AG09309 (cell line): ENCODE measurements around the gene PIK3R5.
A peak's percentile ranks its signal among the peaks of the same experiment; 100 is the strongest.

ENCODE experiments used
- DNase-seq: peaks from one replicate; pipeline ENCODE4 v3.0.0-alpha.2; 2010; ENCODE audit warnings: low read depth
- H3K4me3 ChIP-seq: 2 replicates; pipeline ENCODE4 v1.5.1; 2011; ENCODE audit warnings: mild to moderate bottlenecking, low read depth, low read length, moderate library complexity; ENCODE audit not compliant: control insufficient read depth
- TF ChIP-seq, protein P1 (sequence below): IDR thresholded peaks from 2 replicates; pipeline ENCODE4 v1.5.1; 2011; ENCODE audit warnings: mild to moderate bottlenecking, low read depth, low read length, inconsistent platforms; ENCODE audit not compliant: insufficient read depth, control insufficient read depth; ENCODE audit errors: missing control alignments

Gene PIK3R5

DNA sequence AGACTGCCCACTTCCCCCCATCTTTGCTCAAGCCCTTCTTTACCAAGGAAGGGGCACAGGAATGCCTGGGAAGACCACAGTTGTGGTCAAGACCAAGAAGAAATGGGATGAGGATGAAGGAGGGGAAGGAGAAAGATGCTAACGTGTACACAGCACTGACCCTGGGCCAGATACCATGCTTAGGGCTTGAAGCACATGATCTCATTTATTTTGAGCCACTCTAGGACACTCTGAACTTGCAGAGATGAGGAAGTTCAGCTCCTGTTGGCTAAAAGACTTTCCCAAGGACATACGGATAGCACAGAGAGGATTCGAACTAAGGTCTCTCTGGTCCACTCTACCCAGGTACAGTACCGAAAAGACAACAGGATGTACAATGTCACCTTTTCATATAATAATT lies 42.6 kb downstream of the PIK3R5 start:
- no peak overlapping the region for H3K4me3 ChIP-seq
- no peak for DNase-seq

DNA sequence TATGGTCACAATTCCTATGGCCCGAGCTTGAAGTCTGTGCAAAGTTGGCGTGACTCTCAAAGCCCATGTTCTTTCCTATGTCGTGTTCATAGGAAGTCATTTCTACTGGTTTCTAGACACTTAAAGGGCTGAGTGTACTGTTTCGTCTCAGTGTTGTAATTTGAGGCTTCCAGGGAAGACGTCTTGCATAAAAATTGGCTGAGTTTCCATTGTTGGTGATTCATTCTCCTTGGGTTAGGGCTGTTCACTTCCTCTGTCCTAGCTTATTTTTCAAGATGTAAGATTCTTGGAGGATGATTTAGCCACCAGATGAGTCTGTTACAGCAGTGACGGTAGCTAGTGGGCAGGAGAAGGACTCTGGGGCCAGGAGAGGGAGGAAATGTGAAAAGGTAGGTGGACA lies 43.1 kb downstream of the PIK3R5 start:
- peak; percentile 85 for DNase-seq
- TF ChIP-seq, protein P1, sequence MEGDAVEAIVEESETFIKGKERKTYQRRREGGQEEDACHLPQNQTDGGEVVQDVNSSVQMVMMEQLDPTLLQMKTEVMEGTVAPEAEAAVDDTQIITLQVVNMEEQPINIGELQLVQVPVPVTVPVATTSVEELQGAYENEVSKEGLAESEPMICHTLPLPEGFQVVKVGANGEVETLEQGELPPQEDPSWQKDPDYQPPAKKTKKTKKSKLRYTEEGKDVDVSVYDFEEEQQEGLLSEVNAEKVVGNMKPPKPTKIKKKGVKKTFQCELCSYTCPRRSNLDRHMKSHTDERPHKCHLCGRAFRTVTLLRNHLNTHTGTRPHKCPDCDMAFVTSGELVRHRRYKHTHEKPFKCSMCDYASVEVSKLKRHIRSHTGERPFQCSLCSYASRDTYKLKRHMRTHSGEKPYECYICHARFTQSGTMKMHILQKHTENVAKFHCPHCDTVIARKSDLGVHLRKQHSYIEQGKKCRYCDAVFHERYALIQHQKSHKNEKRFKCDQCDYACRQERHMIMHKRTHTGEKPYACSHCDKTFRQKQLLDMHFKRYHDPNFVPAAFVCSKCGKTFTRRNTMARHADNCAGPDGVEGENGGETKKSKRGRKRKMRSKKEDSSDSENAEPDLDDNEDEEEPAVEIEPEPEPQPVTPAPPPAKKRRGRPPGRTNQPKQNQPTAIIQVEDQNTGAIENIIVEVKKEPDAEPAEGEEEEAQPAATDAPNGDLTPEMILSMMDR, result no peak

More for the DNA sequence above, 42.6 kb downstream of the PIK3R5 start:
- TF ChIP-seq, protein P1, result no peak

DNA sequence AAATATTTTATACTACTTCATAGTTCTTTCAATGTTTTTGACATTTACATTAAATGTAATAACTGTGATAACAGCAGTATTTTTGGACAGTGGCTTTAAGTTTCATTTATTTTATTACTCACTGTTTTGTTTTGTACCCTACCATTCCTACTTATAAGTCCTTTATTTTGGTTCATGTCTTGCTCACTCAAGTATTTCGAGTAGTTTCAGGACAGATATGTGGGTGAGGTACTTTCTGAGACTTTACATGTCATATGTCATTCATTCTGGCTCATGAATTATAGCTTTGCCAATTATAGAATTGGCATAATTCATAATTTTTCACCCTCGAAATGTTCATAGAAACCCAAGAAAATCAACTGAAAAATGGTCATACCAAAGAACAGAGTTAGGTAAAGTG lies 44.4 kb downstream of the PIK3R5 start:
- TF ChIP-seq, protein P1, result no peak
- H3K4me3 ChIP-seq, result no peak overlapping the region
- DNase-seq, result no peak

More for the DNA sequence above, 43.1 kb downstream of the PIK3R5 start:
- H3K4me3 ChIP-seq, result no peak overlapping the region

DNA sequence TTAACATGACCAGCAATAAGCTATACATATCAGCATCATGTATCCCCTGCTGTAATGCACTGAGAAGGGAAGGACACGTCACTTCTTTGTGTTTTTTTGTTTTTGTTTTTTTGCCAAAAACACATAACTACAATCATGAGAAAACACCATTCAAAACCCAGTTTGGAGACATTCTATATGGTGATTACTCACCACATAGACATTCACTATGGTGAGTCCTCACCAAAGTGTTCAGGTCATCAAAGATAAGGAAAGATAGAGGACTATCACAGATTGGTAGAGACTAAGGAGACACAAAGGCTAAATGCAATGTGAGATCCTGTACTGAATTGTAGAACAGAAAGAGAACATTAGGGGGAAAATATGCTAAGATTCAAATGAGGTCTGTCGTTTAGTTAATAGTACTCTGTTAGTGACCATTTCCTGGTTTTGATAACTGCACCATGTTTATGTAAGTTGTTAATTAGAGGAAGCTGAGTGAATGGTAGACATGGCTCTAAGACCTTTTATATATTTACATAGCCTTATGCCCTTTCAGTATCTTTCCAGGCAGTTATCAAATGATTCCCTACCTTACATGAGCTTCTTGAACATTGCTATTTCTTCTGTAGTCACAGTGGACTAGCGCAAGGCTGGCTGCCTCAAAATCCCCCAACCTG lies 46.6 kb downstream of the PIK3R5 start:
- H3K4me3 ChIP-seq, result no peak overlapping the region
- no peak for DNase-seq
- TF ChIP-seq, protein P1, result no peak

DNA sequence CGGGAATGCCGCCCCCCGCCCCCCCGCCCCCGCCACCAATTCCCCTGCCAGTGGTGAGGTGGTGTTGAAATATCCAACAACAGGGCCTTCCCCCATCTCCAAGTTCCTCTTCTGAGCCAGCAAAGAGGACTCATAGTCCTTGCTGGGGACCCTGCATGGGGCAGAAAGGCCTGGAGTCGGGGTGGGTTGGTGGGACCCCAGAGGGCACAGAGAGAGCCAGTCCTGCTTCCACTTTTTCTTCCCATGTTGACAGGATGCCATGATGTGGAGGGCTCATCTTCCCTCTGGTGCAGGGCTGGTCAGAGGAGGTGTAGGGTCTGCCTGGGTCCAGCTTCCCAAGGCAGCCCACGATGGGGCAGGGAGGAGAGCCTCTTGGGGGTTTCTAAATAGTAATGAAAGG lies 49.0 kb downstream of the PIK3R5 start:
- no peak for DNase-seq
- TF ChIP-seq, protein P1, result no peak
- no peak overlapping the region for H3K4me3 ChIP-seq

DNA sequence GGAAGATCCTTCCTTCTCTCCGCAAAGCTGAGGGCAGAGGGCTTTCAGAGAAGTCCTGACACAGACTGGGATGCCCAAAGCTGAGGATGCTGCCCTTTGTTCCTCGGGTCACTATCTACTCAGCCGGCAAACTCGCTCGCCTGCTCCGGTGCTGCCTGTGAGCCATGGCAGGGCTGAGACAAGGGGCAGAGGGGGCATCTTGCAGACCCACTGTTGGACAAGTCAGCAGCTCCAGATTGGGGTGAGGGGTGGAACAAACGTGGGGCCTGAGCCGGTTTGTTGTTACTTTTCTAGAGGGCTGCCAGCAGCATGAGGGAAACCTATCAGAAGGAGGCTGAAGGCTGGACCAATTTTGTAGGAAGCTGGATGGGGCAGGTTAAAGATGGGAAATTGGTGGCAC lies 51.0 kb downstream of the PIK3R5 start:
- TF ChIP-seq, protein P1, result no peak
- no peak for DNase-seq
- no peak overlapping the region for H3K4me3 ChIP-seq
